Astrocyte (in vitro differentiated cells and primary cell): Measurements from ENCODE around the gene SELENOO. TPM values are rescaled to one million over a fixed set of nuclear protein-coding genes. Genes with fewer than 3 reads are reported as not detected.

ENCODE experiments used
- DNase-seq: peaks from one replicate; pipeline ENCODE4 v3.0.0-alpha.2; 2010; ENCODE audit warnings: low read depth
- FAIRE-seq: peaks from 2 replicates; lab custom pipeline; 2011; peaks lifted over from hg19 to GRCh38; lab: Jason Lieb, UNC
- H2AFZ ChIP-seq: 2 replicates; pipeline ENCODE4 v1.6.0; 2012; ENCODE audit warnings: low read depth, low read length, inconsistent platforms
- H3K27ac ChIP-seq: 2 replicates; pipeline ENCODE4 v1.5.1; 2011; ENCODE audit warnings: low read depth, low read length, inconsistent platforms
- H3K27me3 ChIP-seq: 2 replicates; pipeline ENCODE4 v1.6.0; 2011; ENCODE audit warnings: low read length, inconsistent platforms; ENCODE audit not compliant: insufficient read depth
- H3K36me3 ChIP-seq: 2 replicates; pipeline ENCODE4 v1.5.1; 2011; ENCODE audit warnings: low read length, inconsistent platforms; ENCODE audit not compliant: insufficient read depth
- H3K4me1 ChIP-seq: 2 replicates; pipeline ENCODE4 v1.5.1; 2011; ENCODE audit warnings: low read length, inconsistent platforms; ENCODE audit not compliant: insufficient read depth
- H3K4me2 ChIP-seq: 2 replicates; pipeline ENCODE4 v1.6.0; 2012; ENCODE audit warnings: low read length, inconsistent platforms
- H3K4me3 ChIP-seq: 2 replicates; pipeline ENCODE4 v1.5.1; 2011; ENCODE audit warnings: low read depth, mild to moderate bottlenecking, low read length, inconsistent platforms; ENCODE audit not compliant: insufficient read depth
- H3K79me2 ChIP-seq: 2 replicates; pipeline ENCODE4 v1.6.0; 2012; ENCODE audit warnings: mild to moderate bottlenecking, low read length, inconsistent platforms; ENCODE audit not compliant: insufficient read depth
- H3K9ac ChIP-seq: 2 replicates; pipeline ENCODE4 v1.6.0; 2012; ENCODE audit warnings: mild to moderate bottlenecking, low read length, inconsistent platforms
- H3K9me3 ChIP-seq: 2 replicates; pipeline ENCODE4 v1.5.1; 2012; ENCODE audit warnings: low read depth, mild to moderate bottlenecking, low read length, inconsistent platforms; ENCODE audit not compliant: insufficient read depth
- H4K20me1 ChIP-seq: 2 replicates; pipeline ENCODE4 v1.6.0; 2012; ENCODE audit warnings: low read length, inconsistent platforms; ENCODE audit not compliant: insufficient read depth
- H3K27ac Mint-ChIP-seq: one replicate; pipeline ENCODE4 v1.8.0; 2021; ENCODE audit warnings: mild to moderate bottlenecking, mixed read lengths; ENCODE audit not compliant: unreplicated experiment
- H3K27me3 Mint-ChIP-seq: one replicate; pipeline ENCODE4 v1.8.0; 2021; ENCODE audit warnings: low read depth, mixed read lengths; ENCODE audit not compliant: unreplicated experiment
- H3K36me3 Mint-ChIP-seq: one replicate; pipeline ENCODE4 v1.8.0; 2021; ENCODE audit warnings: low read depth, mixed read lengths; ENCODE audit not compliant: unreplicated experiment
- H3K4me1 Mint-ChIP-seq: one replicate; pipeline ENCODE4 v1.8.0; 2021; ENCODE audit warnings: low read depth, mixed read lengths; ENCODE audit not compliant: unreplicated experiment
- H3K4me3 Mint-ChIP-seq: one replicate; pipeline ENCODE4 v1.8.0; 2021; ENCODE audit warnings: mild to moderate bottlenecking, moderate library complexity, mixed read lengths; ENCODE audit not compliant: unreplicated experiment
- H3K9me3 Mint-ChIP-seq: one replicate; pipeline ENCODE4 v1.8.0; 2021; ENCODE audit warnings: mild to moderate bottlenecking, mixed read lengths; ENCODE audit not compliant: unreplicated experiment
- CTCF ChIP-seq: IDR thresholded peaks from 2 replicates; pipeline ENCODE4 v1.5.1; 2011; ENCODE audit warnings: low read depth, mild to moderate bottlenecking, inconsistent platforms, low read length, moderate library complexity; ENCODE audit not compliant: insufficient read depth
- EZH2 ChIP-seq: IDR thresholded peaks from 2 replicates; pipeline ENCODE4 v1.6.1; 2012; ENCODE audit warnings: mild to moderate bottlenecking, low read length, inconsistent platforms; ENCODE audit not compliant: insufficient read depth
- total RNA-seq: library from RNA; stranded (reverse); gene quantifications from 2 replicates; pipeline ENCODE4 v1.2.1, GENCODE V29; 2021

The SELENOO gene
- total RNA-seq, 1 donor from 2014 or later: 18.5 TPM

GRCh38 chr22:50170453-50171318 is 30.1 kb upstream of the SELENOO start, which contains the start of gene PANX2:
Gene PANX2 (plus strand): TSS chr22:50170731. CDS start chr22:50170731, 0 bp downstream.
- H3K4me1 ChIP-seq: no peaks in the 10 kb centered on the region
- no peak within 1 kb of the TSS for H3K9ac ChIP-seq
- H3K27ac ChIP-seq: no peak within 1 kb of the TSS
- H3K27me3 ChIP-seq: peaks cover 8% of the 10 kb centered on the region
- H4K20me1 ChIP-seq: no peaks in the 10 kb centered on the region
- no peaks in the 10 kb centered on the region for H3K36me3 ChIP-seq
- no peaks in the 10 kb centered on the region for H3K9me3 ChIP-seq
- Mint-ChIP-seq H3K36me3 (no peaks in the 10 kb centered on the region), H3K27ac (peak within 1 kb of the TSS; percentile 34), H3K4me1 (no peaks in the 10 kb centered on the region), H3K27me3 (peaks cover 19% of the 10 kb centered on the region), H3K4me3 (peak within 1 kb of the TSS; percentile 83), H3K9me3 (no peaks in the 10 kb centered on the region)
- FAIRE-seq: no peak
- H2AFZ ChIP-seq: peak within 1 kb of the TSS; percentile 71
- peak within 1 kb of the TSS; percentile 48 for H3K4me3 ChIP-seq
- H3K79me2 ChIP-seq: no peaks in the 10 kb centered on the region
- DNase-seq: no peak
- TF ChIP-seq CTCF: no peak
- peak; percentile 28 for TF ChIP-seq EZH2
- peak within 1 kb of the TSS; percentile 76 for H3K4me2 ChIP-seq

DNA sequence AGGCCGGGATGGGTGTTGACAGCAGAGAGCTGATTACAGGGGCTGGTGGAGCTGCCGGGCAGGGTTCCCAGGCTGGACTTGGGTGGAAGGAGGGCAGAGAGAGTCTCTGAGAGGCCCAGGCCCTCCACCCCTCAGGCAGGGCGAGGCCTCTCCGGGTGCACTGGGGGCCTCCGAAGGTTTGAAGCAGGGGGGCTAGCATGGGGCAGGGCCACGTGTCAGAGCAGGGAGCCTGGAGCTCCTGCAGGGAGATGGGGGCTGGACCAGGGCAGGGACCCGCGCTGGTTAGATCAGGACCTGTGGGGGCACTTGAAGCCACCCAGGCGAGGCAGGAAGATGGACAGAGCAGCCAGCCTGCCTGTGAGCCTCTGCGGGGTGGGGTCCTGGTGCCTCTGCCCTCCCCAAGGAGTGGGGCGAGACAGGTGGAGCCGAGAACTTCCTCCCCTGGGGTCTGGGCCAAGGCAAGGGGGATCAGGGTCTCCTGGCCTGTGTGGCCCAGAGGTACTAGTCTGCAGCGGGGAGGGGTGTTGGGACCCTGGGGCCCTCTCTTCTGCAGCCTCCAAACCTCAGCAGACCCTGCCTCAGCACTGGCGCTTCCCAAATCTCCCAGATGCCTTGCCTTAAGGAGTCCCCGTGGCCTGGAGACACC is 29.4 kb upstream of the SELENOO start:
- Mint-ChIP-seq H3K4me1 (no peaks in the 10 kb centered on the region), H3K9me3 (no peaks in the 10 kb centered on the region), H3K27me3 (peaks cover 23% of the 10 kb centered on the region), H3K36me3 (no peaks in the 10 kb centered on the region), H3K27ac (no peak overlapping the region), H3K4me3 (peak overlapping the region; percentile 83)
- no peaks in the 10 kb centered on the region for H4K20me1 ChIP-seq
- no peak overlapping the region for H3K4me3 ChIP-seq
- H3K27me3 ChIP-seq: peaks cover 8% of the 10 kb centered on the region
- no peak overlapping the region for H3K9ac ChIP-seq
- no peaks in the 10 kb centered on the region for H3K79me2 ChIP-seq
- no peak for DNase-seq
- H2AFZ ChIP-seq: no peak overlapping the region
- H3K27ac ChIP-seq: no peak overlapping the region
- peak overlapping the region; percentile 76 for H3K4me2 ChIP-seq
- no peaks in the 10 kb centered on the region for H3K36me3 ChIP-seq
- no peak for FAIRE-seq
- TF ChIP-seq CTCF (no peak), EZH2 (no peak)
- no peaks in the 10 kb centered on the region for H3K9me3 ChIP-seq
- H3K4me1 ChIP-seq: no peaks in the 10 kb centered on the region
